GM12865 (cell line): ENCODE data around the gene BRIP1.

Source experiments
- DNase-seq: peaks from one replicate; pipeline ENCODE4 v3.0.0; 2010; ENCODE audit warnings: low read depth
- H3K4me3 ChIP-seq: 2 replicates; pipeline ENCODE4 v1.5.1; 2011; ENCODE audit warnings: mild to moderate bottlenecking, low read depth, low read length, control low read depth
- CTCF ChIP-seq: IDR thresholded peaks from 2 replicates; pipeline ENCODE4 v1.5.1; 2011; ENCODE audit warnings: low read length, control low read depth, low read depth, inconsistent platforms; ENCODE audit not compliant: insufficient read depth; ENCODE audit errors: missing control alignments

BRIP1 gene

GRCh38 chr17:61793565-61793964 lies 69.8 kb downstream of the BRIP1 start:
- no peak for DNase-seq
- no peak overlapping the region for H3K4me3 ChIP-seq
- no peak for TF ChIP-seq CTCF

GRCh38 chr17:61789872-61790271 lies 73.5 kb downstream of the BRIP1 start:
- TF ChIP-seq CTCF = no peak
- no peak for DNase-seq
- no peak overlapping the region for H3K4me3 ChIP-seq

- TF ChIP-seq CTCF = no peak
- no peak for DNase-seq
- H3K4me3 ChIP-seq = no peak overlapping the region
Observed at GRCh38 chr17:61786088-61786487, 77.2 kb downstream of the BRIP1 start.

- H3K4me3 ChIP-seq = no peak overlapping the region
- peak; percentile 30 for DNase-seq
- no peak for TF ChIP-seq CTCF
Observed at GRCh38 chr17:61784510-61784909, 78.8 kb downstream of the BRIP1 start.

- no peak overlapping the region for H3K4me3 ChIP-seq
- DNase-seq = peak; percentile 62
- TF ChIP-seq CTCF = no peak
Observed at GRCh38 chr17:61783556-61784304, 79.6 kb downstream of the BRIP1 start.

GRCh38 chr17:61783120-61783519 lies 80.2 kb downstream of the BRIP1 start:
- DNase-seq = no peak
- H3K4me3 ChIP-seq = no peak overlapping the region
- TF ChIP-seq CTCF = no peak

- no peak for DNase-seq
- TF ChIP-seq CTCF = no peak
- no peak overlapping the region for H3K4me3 ChIP-seq
Observed at GRCh38 chr17:61782683-61783082, 80.6 kb downstream of the BRIP1 start.
